Breast epithelium (tissue), 4 donors: Measurements from ENCODE around the gene LHPP. TPM values are rescaled to one million over a fixed set of nuclear protein-coding genes. Genes with fewer than 3 reads are reported as not detected.
A peak's percentile ranks its signal among the peaks of the same experiment; 100 is the strongest.

ENCODE experiments used
- DNase-seq, 2 donors: peaks; one replicate each; pipeline ENCODE4 v3.0.0-alpha.2; 2019; ENCODE audit warnings: low spot score in 2 of 2
- H3K27ac ChIP-seq, 2 donors: fragments of 200-600 bp; sonication (generic) in 1 of 2; one replicate each; pipeline ENCODE4 v1.5.1; 2016 to 2019; ENCODE audit warnings: mild to moderate bottlenecking in 1 of 2
- H3K27me3 ChIP-seq, 2 donors: fragments of 200-600 bp; sonication (generic) in 1 of 2; one replicate each; pipeline versions ENCODE4 v1.5.1 to v1.6.0; 2017 to 2019; ENCODE audit warnings: control low read depth in 1 of 2, mild to moderate bottlenecking in 1 of 2
- H3K36me3 ChIP-seq: fragments of 200-600 bp; one replicate; pipeline ENCODE4 v1.5.1; 2019
- H3K4me1 ChIP-seq, 2 donors: fragments of 200-600 bp; sonication (generic); one replicate each; pipeline ENCODE4 v1.5.1; 2016 to 2019; ENCODE audit warnings: control low read depth in 1 of 2
- H3K4me3 ChIP-seq, 3 donors: fragments of 200-600 bp; sonication (generic); 1 replicate in 2 of 3; 2 replicates in 1 of 3; pipeline ENCODE4 v1.5.1; 2016 to 2019; ENCODE audit warnings: mild to moderate bottlenecking in 3 of 3, moderate library complexity in 2 of 3
- H3K9me3 ChIP-seq, 2 donors: fragments of 200-600 bp; sonication (generic) in 1 of 2; one replicate each; pipeline ENCODE4 v1.5.1; 2016 to 2019; ENCODE audit warnings: control low read depth in 1 of 2
- POLR2A ChIP-seq: fragments of 450-650 bp; IDR thresholded peaks from one replicate; pipeline ENCODE4 v1.6.1; 2016; ENCODE audit warnings: antibody characterized with exemption, mild to moderate bottlenecking, moderate library complexity
- POLR2AphosphoS5 ChIP-seq, 3 donors: sonication (generic); formaldehyde crosslinking; IDR thresholded peaks; one replicate each; pipeline ENCODE4 v1.6.1; 2017; ENCODE audit warnings: antibody characterized with exemption in 3 of 3
- intact Hi-C: fragments of 100-400 bp; cut with DNase I; formaldehyde crosslinking; loops from one replicate; pipeline ENCODE4 v1.15.1; 2023; ENCODE audit warnings: low total_unique reads
- total RNA-seq, 3 donors: library from RNA; depleted of rRNA; stranded (reverse); fragments of >200 nt; gene quantifications; one replicate each; pipeline ENCODE4 v1.1.0, GENCODE V29; 2016
- TF ChIP-seq, protein P1 (sequence below), 3 donors: fragments of 450-650 bp; IDR thresholded peaks; one replicate each; pipeline ENCODE4 v1.5.1; 2016 to 2017; ENCODE audit warnings: antibody characterized with exemption in 3 of 3, mild to moderate bottlenecking in 3 of 3, moderate library complexity in 3 of 3

LHPP gene, protein sequence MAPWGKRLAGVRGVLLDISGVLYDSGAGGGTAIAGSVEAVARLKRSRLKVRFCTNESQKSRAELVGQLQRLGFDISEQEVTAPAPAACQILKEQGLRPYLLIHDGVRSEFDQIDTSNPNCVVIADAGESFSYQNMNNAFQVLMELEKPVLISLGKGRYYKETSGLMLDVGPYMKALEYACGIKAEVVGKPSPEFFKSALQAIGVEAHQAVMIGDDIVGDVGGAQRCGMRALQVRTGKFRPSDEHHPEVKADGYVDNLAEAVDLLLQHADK
- total RNA-seq, result 10 to 100 TPM; 13.1 to 19.6 (median 17.0) TPM

DNA sequence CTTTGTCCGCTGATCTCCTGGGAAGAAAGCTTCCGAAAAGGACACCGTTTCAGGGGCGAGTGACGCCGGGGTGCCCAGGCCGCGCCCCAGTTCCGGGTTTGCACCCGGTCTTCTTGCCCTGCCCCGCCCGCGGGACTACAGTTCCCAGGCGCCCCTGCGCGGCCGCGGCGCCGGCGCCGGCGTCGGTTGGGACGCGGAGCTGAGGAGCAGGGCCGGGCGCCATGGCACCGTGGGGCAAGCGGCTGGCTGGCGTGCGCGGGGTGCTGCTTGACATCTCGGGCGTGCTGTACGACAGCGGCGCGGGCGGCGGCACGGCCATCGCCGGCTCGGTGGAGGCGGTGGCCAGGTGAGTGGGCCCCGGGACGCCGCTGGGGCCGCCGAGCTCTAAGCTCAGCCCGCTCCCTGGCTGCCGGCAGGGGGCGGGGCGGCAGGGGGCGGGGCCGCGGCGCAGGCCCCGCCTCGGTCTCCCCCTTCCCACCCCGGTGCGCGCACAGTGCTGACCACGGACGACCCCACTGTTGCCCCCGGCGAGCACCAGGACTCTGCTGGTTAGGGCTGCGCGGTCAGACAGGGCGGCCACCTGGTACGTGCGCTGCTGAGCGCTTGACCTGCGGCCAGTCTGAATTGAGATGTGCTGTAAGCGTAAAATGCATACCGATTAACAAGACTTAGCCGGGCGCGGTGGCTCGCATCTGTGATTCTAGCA lies at the start of gene LHPP:
TSS of gene LHPP (plus strand) at position 182 of the 706 bp plus-strand sequence. CDS start at position 222, 40 bp downstream.
- Histone ChIP-seq H3K36me3 (no peaks in the 10 kb centered on the region), H3K27ac (peak within 1 kb of the TSS; percentile 87 to 93), H3K4me3 (peak within 1 kb of the TSS; percentile 52 to 93 (median 66)), H3K4me1 (peaks cover 0 to 5% of the 10 kb centered on the region in 2 donors), H3K9me3 (no peaks in the 10 kb centered on the region), H3K27me3 (no peaks in the 10 kb centered on the region)
- intact Hi-C loops, result no loop called here
- peak in 1 of 3 donors; percentile 30 for TF ChIP-seq POLR2AphosphoS5 (IDR thresholded peaks at IDR 0.05)
- TF ChIP-seq, protein P1, sequence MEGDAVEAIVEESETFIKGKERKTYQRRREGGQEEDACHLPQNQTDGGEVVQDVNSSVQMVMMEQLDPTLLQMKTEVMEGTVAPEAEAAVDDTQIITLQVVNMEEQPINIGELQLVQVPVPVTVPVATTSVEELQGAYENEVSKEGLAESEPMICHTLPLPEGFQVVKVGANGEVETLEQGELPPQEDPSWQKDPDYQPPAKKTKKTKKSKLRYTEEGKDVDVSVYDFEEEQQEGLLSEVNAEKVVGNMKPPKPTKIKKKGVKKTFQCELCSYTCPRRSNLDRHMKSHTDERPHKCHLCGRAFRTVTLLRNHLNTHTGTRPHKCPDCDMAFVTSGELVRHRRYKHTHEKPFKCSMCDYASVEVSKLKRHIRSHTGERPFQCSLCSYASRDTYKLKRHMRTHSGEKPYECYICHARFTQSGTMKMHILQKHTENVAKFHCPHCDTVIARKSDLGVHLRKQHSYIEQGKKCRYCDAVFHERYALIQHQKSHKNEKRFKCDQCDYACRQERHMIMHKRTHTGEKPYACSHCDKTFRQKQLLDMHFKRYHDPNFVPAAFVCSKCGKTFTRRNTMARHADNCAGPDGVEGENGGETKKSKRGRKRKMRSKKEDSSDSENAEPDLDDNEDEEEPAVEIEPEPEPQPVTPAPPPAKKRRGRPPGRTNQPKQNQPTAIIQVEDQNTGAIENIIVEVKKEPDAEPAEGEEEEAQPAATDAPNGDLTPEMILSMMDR (IDR thresholded peaks at IDR 0.05), result peak in 1 of 3 donors; percentile 55
- no peak for TF ChIP-seq POLR2A
- DNase-seq, result peak; percentile 71 to 78

DNA sequence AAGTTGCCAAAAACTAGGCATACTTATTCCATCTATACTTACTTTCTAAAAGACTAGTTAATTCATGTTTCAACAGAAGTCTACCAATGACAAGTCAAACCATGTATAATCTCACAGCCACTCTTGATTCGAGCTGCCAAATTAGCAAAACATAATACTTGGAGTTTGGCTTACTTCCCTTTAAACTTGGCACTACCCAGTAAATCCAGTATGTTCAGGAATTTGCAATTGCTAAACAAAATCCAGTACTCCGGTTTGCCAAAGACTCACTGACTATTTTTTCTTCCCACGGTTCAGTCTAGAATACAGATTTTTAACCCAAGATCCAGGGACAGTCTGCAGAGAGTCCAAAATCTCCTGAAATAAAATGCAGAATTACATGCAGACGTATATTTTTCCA lies 47.5 kb upstream of the LHPP start:
- peaks cover 0 to 33% of the 10 kb centered on the region in 2 donors for H3K4me1 ChIP-seq
- peak overlapping the region in 1 of 2 donors; percentile 45 for H3K27ac ChIP-seq
- intact Hi-C loops, result no loop called here

DNA sequence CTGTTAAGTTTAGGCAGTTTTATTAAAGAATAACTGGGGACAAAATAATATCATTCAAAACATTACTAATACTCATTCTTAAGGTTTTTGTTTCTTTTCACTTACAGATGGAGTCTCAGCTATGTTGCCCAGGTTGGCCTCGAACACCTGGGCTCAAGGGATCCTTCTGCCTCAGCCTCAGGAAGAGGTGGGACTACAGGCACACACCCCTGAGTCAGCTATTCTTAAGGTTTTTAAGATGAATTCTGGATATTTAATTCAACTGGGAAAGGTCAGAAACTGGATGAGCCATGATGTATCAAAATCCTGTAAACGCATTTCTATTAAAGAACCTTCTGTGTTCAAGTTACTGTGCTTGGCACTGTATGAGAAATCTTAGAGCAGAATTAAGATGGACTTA lies 46.4 kb upstream of the LHPP start:
- peak overlapping the region; percentile 35 to 45 for H3K27ac ChIP-seq
- DNase-seq, result no peak
- no peaks in the 10 kb centered on the region for H3K27me3 ChIP-seq
- H3K4me1 ChIP-seq, result peaks cover 0 to 28% of the 10 kb centered on the region in 2 donors
- no peaks in the 10 kb centered on the region for H3K9me3 ChIP-seq
- H3K4me3 ChIP-seq, result no peak overlapping the region
- intact Hi-C loops, result no loop called here
- TF ChIP-seq, protein P1 (IDR thresholded peaks at IDR 0.05), result no peak
- TF ChIP-seq POLR2AphosphoS5 (IDR thresholded peaks at IDR 0.05) (no peak), POLR2A (no peak)
- H3K36me3 ChIP-seq, result no peaks in the 10 kb centered on the region

More for the DNA sequence above, 47.5 kb upstream of the LHPP start:
- TF ChIP-seq POLR2A (no peak), POLR2AphosphoS5 (IDR thresholded peaks at IDR 0.05) (no peak)
- TF ChIP-seq, protein P1 (IDR thresholded peaks at IDR 0.05), result no peak
- no peak for DNase-seq
- H3K9me3 ChIP-seq, result no peaks in the 10 kb centered on the region
- H3K27me3 ChIP-seq, result no peaks in the 10 kb centered on the region
- no peak overlapping the region for H3K4me3 ChIP-seq
- no peaks in the 10 kb centered on the region for H3K36me3 ChIP-seq

DNA sequence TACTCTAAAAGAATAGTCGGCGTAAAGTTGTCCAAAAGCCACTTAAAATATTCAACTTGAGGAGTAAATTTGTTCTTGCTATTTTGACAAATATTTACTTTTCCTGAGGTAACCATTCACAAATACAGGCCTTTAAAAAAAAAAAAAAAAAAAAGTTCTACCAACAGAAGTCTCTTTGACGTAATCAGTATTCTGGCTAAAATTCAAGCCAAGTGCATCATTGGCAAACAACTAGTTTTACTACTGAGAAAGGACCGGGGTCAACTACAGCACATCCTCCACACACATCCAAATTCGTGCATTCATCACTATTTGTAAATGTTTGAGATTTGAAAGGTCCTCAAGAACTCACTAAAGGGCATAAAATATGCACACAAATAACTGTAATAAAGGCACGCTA lies 44.9 kb upstream of the LHPP start:
- no peak for DNase-seq
- Histone ChIP-seq H3K4me1 (peaks cover 0 to 28% of the 10 kb centered on the region in 2 donors), H3K36me3 (no peaks in the 10 kb centered on the region), H3K27me3 (no peaks in the 10 kb centered on the region), H3K9me3 (no peaks in the 10 kb centered on the region), H3K4me3 (peak overlapping the region in 2 of 3 donors; percentile 91 to 96), H3K27ac (peak overlapping the region in 1 of 2 donors; percentile 45)
- intact Hi-C loops, result no loop called here
- TF ChIP-seq, protein P1 (IDR thresholded peaks at IDR 0.05), result no peak
- no peak for TF ChIP-seq POLR2AphosphoS5 (IDR thresholded peaks at IDR 0.05)
